ENCODE data around the gene THEM4.
"Not testable (repeated sequence)": the region's sequence is repeated elsewhere in the genome, so short reads cannot be mapped to it uniquely, and the experiment has no call there.

The THEM4 gene

GRCh38 chr1:151892190-151892589 is 17.1 kb downstream of the THEM4 start:
- DNase-seq = no peak

- no peak for DNase-seq
These were observed 17.8 kb downstream of the THEM4 start for GRCh38 chr1:151891512-151891911.

GRCh38 chr1:151888972-151889570 is 20.2 kb downstream of the THEM4 start:
- no peak for DNase-seq

- DNase-seq = no peak
These were observed 22.3 kb downstream of the THEM4 start for GRCh38 chr1:151887028-151887427.

- DNase-seq = no peak
These were observed 23.8 kb downstream of the THEM4 start for GRCh38 chr1:151885479-151885878.

GRCh38 chr1:151884879-151885278 is 24.4 kb downstream of the THEM4 start:
- DNase-seq = not testable (repeated sequence)

GRCh38 chr1:151884445-151884844 is 24.9 kb downstream of the THEM4 start:
- DNase-seq = not testable (repeated sequence)

- DNase-seq = not testable (repeated sequence)
These were observed 25.4 kb downstream of the THEM4 start for GRCh38 chr1:151883898-151884297.

GRCh38 chr1:151882918-151883317 is 26.4 kb downstream of the THEM4 start:
- not testable (repeated sequence) for DNase-seq

GRCh38 chr1:151882466-151882865 is 26.8 kb downstream of the THEM4 start:
- no peak for DNase-seq

- no peak for DNase-seq
These were observed 27.8 kb downstream of the THEM4 start for GRCh38 chr1:151881479-151881878.

- DNase-seq = no peak
These were observed 33.8 kb downstream of the THEM4 start for GRCh38 chr1:151875419-151876097.

GRCh38 chr1:151872776-151873175 is 36.5 kb downstream of the THEM4 start:
- DNase-seq = not testable (repeated sequence)

GRCh38 chr1:151871284-151872030 is 37.9 kb downstream of the THEM4 start:
- no peak for DNase-seq

- no peak for DNase-seq
These were observed 40.8 kb downstream of the THEM4 start for GRCh38 chr1:151868486-151868885.

- DNase-seq = no peak
These were observed 41.4 kb downstream of the THEM4 start for GRCh38 chr1:151867765-151868411.

- no peak for DNase-seq
These were observed 42.0 kb downstream of the THEM4 start for GRCh38 chr1:151867321-151867720.

GRCh38 chr1:151864411-151864810 is 44.9 kb downstream of the THEM4 start:
- DNase-seq = no peak

GRCh38 chr1:151862604-151863003 is 46.7 kb downstream of the THEM4 start:
- DNase-seq = no peak

- DNase-seq = no peak
These were observed 48.7 kb downstream of the THEM4 start for GRCh38 chr1:151860504-151861187.

- DNase-seq = no peak
These were observed 49.4 kb downstream of the THEM4 start for GRCh38 chr1:151859891-151860293.

- no peak for DNase-seq
These were observed 50.2 kb downstream of the THEM4 start for GRCh38 chr1:151858886-151859665.

All from activated naive CD4-positive, alpha-beta T cell treated with anti-CD3 and anti-CD28 coated beads, Interleukin-2, amount 50 U/mL, for 16 hours (primary cell).